Stimulated activated naive CD4-positive, alpha-beta T cell (primary cell): Measurements from ENCODE around the gene SUFU.

Experiments used
- DNase-seq, 6 experiments: peaks; one replicate each; lab custom pipeline; 2025; lab: John Stamatoyannopoulos, UW

SUFU gene

GRCh38 chr10:102673819-102674511 lies 170.2 kb downstream of the SUFU start:
- DNase-seq = peak; percentile 50 to 89 (median 82)

- DNase-seq = peak in 3 of 6 experiments; percentile 31 to 67 (median 63)
These were observed 170.8 kb downstream of the SUFU start for GRCh38 chr10:102674566-102674965.

- no peak for DNase-seq
These were observed 171.4 kb downstream of the SUFU start for GRCh38 chr10:102675011-102675665.

GRCh38 chr10:102675666-102676533 lies 172.1 kb downstream of the SUFU start:
- no peak for DNase-seq

- no peak for DNase-seq
These were observed 173.0 kb downstream of the SUFU start for GRCh38 chr10:102676534-102677315.

- no peak for DNase-seq
These were observed 173.7 kb downstream of the SUFU start for GRCh38 chr10:102677331-102678067.

- DNase-seq = no peak
These were observed 174.3 kb downstream of the SUFU start for GRCh38 chr10:102678068-102678400.

- no peak for DNase-seq
These were observed 175.1 kb downstream of the SUFU start for GRCh38 chr10:102678842-102679289.

GRCh38 chr10:102679596-102679995 lies 175.8 kb downstream of the SUFU start:
- no peak for DNase-seq

- DNase-seq = no peak
These were observed 177.9 kb downstream of the SUFU start for GRCh38 chr10:102681696-102682095.

- peak in 2 of 6 experiments; percentile 8 to 12 for DNase-seq
These were observed 178.6 kb downstream of the SUFU start for GRCh38 chr10:102682416-102682815.

GRCh38 chr10:102682981-102683380 lies 179.2 kb downstream of the SUFU start:
- DNase-seq = no peak
